HG03103 (cell line): ENCODE results near the gene ACSM6.
"Not testable (repeated sequence)": the region's sequence is repeated elsewhere in the genome, so short reads cannot be mapped to it uniquely, and the experiment has no call there.

Source experiments
- ATAC-seq: cut with Tn5 transposase; IDR thresholded peaks from one replicate; pipeline ENCODE4 v1.9.1; 2021; ENCODE audit warnings: low read depth; ENCODE audit not compliant: unreplicated experiment

Gene ACSM6, protein sequence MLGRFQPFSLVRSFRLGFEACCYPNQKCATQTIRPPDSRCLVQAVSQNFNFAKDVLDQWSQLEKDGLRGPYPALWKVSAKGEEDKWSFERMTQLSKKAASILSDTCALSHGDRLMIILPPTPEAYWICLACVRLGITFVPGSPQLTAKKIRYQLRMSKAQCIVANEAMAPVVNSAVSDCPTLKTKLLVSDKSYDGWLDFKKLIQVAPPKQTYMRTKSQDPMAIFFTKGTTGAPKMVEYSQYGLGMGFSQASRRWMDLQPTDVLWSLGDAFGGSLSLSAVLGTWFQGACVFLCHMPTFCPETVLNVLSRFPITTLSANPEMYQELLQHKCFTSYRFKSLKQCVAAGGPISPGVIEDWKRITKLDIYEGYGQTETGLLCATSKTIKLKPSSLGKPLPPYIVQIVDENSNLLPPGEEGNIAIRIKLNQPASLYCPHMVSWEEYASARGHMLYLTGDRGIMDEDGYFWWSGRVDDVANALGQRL

GRCh38 chr10:95193944-95194343, at the start of gene ACSM6:
Gene ACSM6, plus strand, starts transcription at chr10:95194238. Its CDS starts 248 bp downstream, at chr10:95194486.
- ATAC-seq: no peak

DNA sequence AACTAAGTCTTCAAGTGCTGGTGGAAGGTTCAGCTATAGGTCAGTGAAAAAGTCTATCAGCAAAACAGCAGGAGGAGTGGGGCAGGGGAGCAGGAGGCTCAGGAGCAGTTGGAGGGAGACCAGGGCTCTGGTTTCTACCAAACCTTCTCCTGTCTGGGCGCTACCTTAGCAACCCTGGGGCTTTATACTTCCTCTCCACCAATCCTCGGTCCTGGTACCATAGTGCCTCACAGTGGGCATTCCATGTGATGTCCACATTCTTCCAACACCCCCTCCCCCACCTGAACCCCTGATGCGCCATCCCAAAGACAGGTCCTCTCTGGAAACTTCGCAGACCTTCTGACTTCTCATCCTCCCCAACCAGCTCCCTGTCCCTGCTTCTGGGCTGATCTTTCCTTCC, 25.3 kb upstream of the ACSM6 start:
- ATAC-seq: no peak

- no peak for ATAC-seq
These were observed 24.5 kb upstream of the ACSM6 start for GRCh38 chr10:95169522-95169921.

- ATAC-seq: no peak
These were observed 23.2 kb upstream of the ACSM6 start for GRCh38 chr10:95170790-95171189.

DNA sequence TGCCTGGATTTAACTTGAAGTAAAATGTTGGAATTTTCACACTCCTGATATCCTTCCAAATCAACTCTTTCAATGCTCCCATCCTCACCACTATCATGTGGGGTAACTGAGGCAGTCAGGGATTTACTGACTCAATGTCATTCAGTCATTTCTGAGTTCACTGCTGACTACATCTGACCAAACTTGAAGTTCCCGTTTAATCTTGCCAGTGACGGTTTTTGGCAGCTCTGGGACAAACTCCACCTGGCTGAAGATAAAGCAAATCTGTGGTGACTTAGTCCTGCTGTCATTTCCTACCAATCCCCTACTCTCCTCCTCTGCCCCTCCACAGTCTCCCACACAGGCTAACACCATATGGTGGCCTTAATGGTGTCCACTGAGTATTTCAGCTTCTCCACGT, 22.7 kb upstream of the ACSM6 start:
- ATAC-seq: no peak

GRCh38 chr10:95172851-95173250, 21.2 kb upstream of the ACSM6 start:
- no peak for ATAC-seq

DNA sequence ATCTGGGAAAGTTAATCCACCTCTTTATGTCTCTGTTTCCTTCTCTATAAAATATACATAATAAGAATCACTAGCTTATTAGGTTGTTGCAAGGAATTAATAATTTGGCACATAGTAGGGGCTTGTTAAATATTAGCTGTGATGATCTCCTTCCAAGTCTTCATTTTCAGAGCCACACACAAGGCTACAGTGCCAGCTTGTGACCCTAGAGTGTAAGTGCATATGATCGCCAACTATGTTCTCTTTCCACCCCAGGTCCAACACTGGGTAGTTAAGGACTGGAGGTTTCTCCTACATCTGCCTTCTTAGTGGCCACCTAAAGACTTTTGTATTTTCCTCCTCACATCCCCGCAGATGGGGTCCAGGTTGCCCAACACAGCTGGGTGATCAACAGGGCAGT, 17.9 kb upstream of the ACSM6 start:
- no peak for ATAC-seq

- ATAC-seq: no peak
These were observed 16.6 kb upstream of the ACSM6 start for GRCh38 chr10:95177429-95177828.

DNA sequence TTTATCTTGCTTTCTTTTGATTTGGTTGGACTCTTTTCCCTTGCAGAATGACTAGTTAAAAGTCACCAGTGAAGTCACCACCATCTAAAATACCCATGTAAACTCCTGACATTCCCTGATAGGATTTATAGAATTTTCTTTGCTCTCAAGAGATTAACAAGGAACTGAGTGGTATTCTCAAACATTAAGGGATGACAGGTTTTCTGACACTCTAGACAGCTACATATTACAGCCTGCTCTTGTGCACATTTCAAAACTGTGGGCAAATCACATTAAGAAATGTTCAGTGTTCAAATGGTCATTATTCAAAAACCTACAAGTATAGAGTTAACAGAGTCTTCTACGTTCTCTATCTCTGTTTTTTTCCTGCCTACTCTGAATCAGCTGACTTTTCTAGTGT, 15.8 kb upstream of the ACSM6 start:
- no peak for ATAC-seq

GRCh38 chr10:95178797-95179196, 15.2 kb upstream of the ACSM6 start:
- no peak for ATAC-seq

GRCh38 chr10:95181726-95182125, 12.3 kb upstream of the ACSM6 start:
- no peak for ATAC-seq

DNA sequence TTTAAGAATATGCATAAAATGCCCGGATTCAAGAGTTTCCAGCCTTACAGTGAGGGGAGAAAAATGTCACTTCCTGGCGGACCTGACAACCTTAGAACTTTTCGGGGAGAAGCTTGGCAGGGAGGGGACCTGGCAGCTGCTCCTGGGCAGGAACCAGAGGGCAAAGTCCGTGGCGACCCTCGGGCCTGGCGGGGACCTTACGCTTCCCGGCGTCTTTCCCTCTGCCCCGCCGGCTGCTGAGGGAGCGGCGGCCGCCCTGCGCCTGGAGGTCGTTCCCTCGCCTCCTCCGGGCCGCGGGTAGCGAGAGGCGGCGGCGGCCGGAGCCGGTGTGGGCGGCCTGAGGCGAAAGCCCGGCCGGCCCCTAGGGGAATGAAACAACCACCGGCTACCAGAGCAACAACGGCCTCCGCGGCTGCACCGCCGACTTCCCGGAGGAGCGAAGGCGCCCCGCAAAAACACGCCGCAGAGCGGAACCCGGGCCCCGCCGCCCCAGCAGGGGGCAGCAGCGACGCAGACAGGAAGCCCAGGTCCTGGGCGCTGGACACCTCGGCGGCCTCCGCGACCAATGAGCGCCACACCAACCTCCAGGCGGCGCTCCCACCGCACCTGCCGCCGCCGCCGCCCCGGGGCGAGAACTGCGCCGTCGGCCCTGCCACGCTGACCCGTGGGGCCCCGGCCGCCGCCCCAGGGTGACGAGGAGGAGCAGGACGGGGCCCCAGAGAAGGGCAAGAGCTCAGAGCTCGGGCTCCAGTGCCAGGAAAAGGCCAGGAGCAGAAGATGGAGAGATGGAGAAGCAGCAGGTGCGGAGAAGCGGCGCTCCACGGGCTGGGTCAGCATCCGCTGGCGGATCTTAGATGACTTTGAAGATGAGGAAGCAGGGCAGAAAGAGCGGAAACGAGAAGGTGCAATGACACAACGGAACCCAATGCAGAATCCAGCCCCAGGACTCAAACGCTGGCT, 10.5 kb upstream of the ACSM6 start:
- ATAC-seq: peak; percentile 93

- ATAC-seq: no peak
These were observed 6.4 kb upstream of the ACSM6 start for GRCh38 chr10:95187617-95188016.

- no peak for ATAC-seq
These were observed 5.4 kb upstream of the ACSM6 start for GRCh38 chr10:95188593-95188992.

DNA sequence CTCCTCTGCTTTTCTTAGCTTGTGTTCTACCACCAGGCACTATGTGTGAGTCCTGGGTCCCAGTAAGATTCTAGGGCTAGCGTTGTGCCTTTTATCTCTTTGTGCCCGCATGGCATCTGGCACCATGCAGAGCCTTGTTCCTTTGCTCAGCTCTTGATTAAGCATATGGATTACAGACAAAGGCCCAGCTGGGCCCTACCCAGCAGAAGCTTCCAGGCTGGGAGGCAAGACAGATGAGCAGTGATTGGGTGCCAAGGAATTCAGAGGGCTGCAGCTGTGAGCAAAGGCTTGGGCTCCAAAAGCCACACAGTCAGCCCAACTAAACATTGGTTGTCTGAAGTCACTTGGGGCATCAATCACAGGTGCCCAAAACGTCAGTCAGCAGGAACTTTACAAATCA, 2.0 kb downstream of the ACSM6 start:
- ATAC-seq: no peak

DNA sequence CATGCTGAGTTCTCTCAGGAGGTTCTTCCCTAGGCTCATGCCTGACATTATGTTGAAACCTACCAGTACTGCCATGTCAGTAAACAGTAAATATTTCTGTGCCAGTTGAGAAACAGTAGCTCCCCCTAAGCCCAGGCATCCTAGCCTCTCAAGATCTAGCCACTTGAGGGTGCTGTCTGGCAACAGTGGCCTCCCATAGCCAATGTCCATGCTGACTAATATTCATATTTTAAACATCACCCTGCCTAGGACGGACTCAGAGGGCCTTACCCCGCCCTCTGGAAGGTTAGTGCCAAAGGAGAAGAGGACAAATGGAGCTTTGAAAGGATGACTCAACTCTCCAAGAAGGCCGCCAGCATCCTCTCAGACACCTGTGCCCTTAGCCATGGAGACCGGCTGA, 7.7 kb downstream of the ACSM6 start:
- ATAC-seq: no peak

GRCh38 chr10:95202865-95203264, 8.8 kb downstream of the ACSM6 start:
- not testable (repeated sequence) for ATAC-seq

DNA sequence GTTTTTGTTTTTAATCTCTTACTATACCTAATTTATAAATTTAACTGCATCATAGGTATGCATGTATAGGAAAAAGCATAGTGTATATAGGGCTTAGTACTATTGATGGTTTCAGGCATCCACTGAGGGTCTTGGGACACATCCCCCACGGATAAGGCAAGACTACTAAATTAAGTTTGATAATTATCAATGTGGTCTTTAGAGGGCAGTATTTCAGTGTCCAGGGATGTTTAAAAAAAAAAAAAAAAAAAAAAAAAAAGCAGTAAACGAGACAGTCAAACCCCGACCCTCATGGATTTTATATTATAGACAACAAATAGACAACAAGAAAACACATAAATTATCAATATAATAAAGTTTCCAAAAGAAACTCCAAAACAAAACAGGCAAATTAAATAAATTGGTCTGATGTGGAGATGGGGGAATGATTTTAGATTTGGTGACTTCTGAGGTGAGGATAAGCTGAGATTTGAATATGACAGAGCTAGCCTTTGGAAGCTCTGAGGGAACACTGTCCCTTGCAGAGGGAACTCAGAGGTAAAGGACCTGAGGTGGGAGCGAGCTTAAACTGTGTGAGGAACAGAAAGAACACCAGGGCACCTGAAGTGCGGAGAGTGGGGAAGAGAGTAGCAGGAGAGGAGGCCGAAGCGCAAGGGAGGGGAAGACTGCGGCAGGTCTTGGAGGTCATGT, 14.8 kb downstream of the ACSM6 start:
- ATAC-seq: no peak

GRCh38 chr10:95209509-95210127, 15.6 kb downstream of the ACSM6 start:
- no peak for ATAC-seq

DNA sequence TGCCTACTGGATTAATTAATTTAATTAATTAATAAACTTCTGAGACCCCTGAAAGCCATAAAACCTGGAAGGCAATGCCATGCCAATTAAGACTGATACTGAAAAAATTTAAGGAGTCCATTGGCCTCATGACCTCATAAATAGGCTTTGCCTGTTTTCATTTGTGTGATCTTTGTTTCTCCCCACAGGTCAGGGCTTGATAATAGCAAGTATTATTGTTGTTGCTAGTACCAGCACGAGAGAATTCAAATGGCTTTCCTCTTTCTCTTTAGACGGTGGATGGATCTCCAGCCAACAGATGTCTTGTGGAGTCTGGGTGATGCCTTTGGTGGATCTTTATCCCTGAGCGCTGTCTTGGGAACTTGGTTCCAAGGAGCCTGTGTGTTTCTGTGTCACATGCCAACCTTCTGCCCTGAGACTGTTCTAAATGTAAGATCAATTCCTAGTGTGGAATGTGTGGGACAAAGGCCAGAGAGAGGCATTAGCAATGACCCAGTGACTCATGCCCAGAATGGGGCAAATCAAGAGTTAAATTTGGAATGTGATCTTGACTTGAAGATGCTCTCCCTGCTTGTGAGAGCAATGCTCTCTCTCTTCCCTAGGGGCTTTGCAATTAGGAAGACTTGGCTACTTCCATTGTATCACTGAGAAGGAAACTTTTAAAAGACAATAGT, 17.7 kb downstream of the ACSM6 start:
- no peak for ATAC-seq
